ENCODE measurements around the gene PTPN1.

Gene PTPN1

DNA sequence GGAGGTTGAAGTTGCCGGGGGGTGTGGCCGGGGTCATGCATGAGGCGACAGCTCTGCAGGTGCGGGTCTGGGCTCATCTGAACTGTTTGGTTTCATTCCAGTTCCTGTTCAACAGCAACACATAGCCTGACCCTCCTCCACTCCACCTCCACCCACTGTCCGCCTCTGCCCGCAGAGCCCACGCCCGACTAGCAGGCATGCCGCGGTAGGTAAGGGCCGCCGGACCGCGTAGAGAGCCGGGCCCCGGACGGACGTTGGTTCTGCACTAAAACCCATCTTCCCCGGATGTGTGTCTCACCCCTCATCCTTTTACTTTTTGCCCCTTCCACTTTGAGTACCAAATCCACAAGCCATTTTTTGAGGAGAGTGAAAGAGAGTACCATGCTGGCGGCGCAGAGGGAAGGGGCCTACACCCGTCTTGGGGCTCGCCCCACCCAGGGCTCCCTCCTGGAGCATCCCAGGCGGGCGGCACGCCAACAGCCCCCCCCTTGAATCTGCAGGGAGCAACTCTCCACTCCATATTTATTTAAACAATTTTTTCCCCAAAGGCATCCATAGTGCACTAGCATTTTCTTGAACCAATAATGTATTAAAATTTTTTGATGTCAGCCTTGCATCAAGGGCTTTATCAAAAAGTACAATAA is 72.5 kb downstream of the PTPN1 start:
- Histone ChIP-seq H3K9me3 (ENCODE audit: control insufficient read depth in 1 of 2, low read length in 2 of 2) (no peaks in the 10 kb centered on the region), H3K36me3 (ENCODE audit: control insufficient read depth in 1 of 2, insufficient read depth in 2 of 2, low read length in 2 of 2) (peaks cover 68 to 85% of the 10 kb centered on the region in 2 donors), H3K27me3 (ENCODE audit: low read depth, low read length) (no peaks in the 10 kb centered on the region), H3K27ac (ENCODE audit: low read length) (no peak overlapping the region), H3K4me1 (ENCODE audit: control insufficient read depth in 1 of 2, insufficient read depth in 2 of 2, low read length in 2 of 2) (peaks cover 0 to 1% of the 10 kb centered on the region in 2 donors), H3K4me3 (ENCODE audit: low read depth in 1 of 2, low read length in 2 of 2) (no peak overlapping the region)

DNA sequence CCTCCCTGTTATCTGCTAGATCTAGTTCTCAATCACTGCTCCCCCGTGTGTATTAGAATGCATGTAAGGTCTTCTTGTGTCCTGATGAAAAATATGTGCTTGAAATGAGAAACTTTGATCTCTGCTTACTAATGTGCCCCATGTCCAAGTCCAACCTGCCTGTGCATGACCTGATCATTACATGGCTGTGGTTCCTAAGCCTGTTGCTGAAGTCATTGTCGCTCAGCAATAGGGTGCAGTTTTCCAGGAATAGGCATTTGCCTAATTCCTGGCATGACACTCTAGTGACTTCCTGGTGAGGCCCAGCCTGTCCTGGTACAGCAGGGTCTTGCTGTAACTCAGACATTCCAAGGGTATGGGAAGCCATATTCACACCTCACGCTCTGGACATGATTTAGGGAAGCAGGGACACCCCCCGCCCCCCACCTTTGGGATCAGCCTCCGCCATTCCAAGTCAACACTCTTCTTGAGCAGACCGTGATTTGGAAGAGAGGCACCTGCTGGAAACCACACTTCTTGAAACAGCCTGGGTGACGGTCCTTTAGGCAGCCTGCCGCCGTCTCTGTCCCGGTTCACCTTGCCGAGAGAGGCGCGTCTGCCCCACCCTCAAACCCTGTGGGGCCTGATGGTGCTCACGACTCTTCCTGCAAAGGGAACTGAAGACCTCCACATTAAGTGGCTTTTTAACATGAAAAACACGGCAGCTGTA is 73.4 kb downstream of the PTPN1 start:
- no peak overlapping the region for H3K27ac ChIP-seq (ENCODE audit: low read length)
- no peaks in the 10 kb centered on the region for H3K4me1 ChIP-seq (ENCODE audit: control insufficient read depth in 1 of 2, insufficient read depth in 2 of 2, low read length in 2 of 2)
- no peaks in the 10 kb centered on the region for H3K27me3 ChIP-seq (ENCODE audit: low read depth, low read length)
- no peak overlapping the region for H3K4me3 ChIP-seq (ENCODE audit: low read depth in 1 of 2, low read length in 2 of 2)
- H3K36me3 ChIP-seq (ENCODE audit: control insufficient read depth in 1 of 2, insufficient read depth in 2 of 2, low read length in 2 of 2): peaks cover 68 to 80% of the 10 kb centered on the region in 2 donors
- H3K9me3 ChIP-seq (ENCODE audit: control insufficient read depth in 1 of 2, low read length in 2 of 2): no peaks in the 10 kb centered on the region

DNA sequence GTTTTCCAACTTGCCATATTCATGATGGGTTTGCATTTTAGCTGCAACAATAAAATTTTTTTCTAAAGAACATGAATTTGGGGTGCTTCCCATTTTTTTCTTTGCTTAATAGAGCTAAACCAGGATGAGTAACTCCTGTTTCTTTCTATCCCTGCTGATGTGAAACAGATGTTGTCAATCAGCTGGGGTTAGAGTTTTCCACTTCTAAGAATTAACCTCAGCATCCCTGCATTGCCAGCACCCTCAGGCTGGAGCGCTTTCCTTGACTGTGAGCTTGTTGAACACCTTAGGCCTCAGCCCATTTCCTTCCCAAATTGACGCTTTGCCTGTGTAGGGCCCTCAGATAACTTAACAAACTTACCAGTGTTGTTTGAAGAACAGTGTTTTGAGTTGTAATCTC is 74.5 kb downstream of the PTPN1 start:
- Histone ChIP-seq H3K27ac (ENCODE audit: low read length) (no peak overlapping the region), H3K36me3 (ENCODE audit: control insufficient read depth in 1 of 2, insufficient read depth in 2 of 2, low read length in 2 of 2) (peaks cover 58 to 73% of the 10 kb centered on the region in 2 donors), H3K27me3 (ENCODE audit: low read depth, low read length) (no peaks in the 10 kb centered on the region), H3K9me3 (ENCODE audit: control insufficient read depth in 1 of 2, low read length in 2 of 2) (no peaks in the 10 kb centered on the region), H3K4me3 (ENCODE audit: low read depth in 1 of 2, low read length in 2 of 2) (no peak overlapping the region), H3K4me1 (ENCODE audit: control insufficient read depth in 1 of 2, insufficient read depth in 2 of 2, low read length in 2 of 2) (no peaks in the 10 kb centered on the region)

DNA sequence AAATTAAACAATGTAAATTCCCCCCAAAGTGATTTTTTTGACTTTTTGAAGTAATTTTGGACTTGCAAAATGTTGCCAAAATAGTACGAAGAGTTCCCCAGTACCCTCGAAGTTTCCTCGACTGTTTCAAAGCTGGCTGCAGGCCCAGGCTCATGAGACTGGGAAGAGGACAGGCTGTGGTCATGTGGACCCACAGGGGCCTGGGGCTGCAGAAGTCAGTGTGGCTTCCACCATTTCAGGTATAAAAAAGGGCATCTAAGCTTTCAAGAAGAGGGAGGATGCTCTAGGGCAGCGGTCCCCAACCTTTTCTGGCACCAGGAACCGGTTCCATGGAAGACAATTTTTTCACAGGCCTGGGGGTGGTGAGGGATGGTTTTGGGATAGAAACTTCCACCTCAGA is 75.0 kb downstream of the PTPN1 start:
- Histone ChIP-seq H3K27ac (ENCODE audit: low read length) (no peak overlapping the region), H3K4me3 (ENCODE audit: low read depth in 1 of 2, low read length in 2 of 2) (no peak overlapping the region), H3K4me1 (ENCODE audit: control insufficient read depth in 1 of 2, insufficient read depth in 2 of 2, low read length in 2 of 2) (no peaks in the 10 kb centered on the region), H3K36me3 (ENCODE audit: control insufficient read depth in 1 of 2, insufficient read depth in 2 of 2, low read length in 2 of 2) (peaks cover 52 to 73% of the 10 kb centered on the region in 2 donors), H3K27me3 (ENCODE audit: low read depth, low read length) (no peaks in the 10 kb centered on the region), H3K9me3 (ENCODE audit: control insufficient read depth in 1 of 2, low read length in 2 of 2) (no peaks in the 10 kb centered on the region)

DNA sequence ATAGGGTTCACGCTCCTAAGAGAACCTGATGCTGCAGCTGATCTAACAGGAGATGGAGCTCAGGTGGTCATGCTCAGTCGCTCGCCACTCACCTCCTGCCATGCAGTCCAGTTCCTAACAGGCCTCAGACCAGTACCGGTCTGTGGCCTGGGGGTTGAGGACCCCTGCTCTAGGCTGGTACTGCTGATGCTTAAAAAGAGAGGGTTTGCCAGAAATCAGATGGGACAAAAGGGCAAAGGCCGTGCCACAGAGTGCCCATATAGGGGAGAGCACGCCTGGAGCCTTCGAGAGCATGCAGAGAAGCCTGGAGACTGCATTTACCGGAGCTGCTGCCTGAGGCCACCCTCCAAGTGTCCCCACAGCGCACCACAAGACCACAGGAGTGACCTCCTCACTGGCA is 75.5 kb downstream of the PTPN1 start:
- Histone ChIP-seq H3K9me3 (ENCODE audit: control insufficient read depth in 1 of 2, low read length in 2 of 2) (no peaks in the 10 kb centered on the region), H3K27me3 (ENCODE audit: low read depth, low read length) (no peaks in the 10 kb centered on the region), H3K27ac (ENCODE audit: low read length) (no peak overlapping the region), H3K36me3 (ENCODE audit: control insufficient read depth in 1 of 2, insufficient read depth in 2 of 2, low read length in 2 of 2) (peaks cover 48 to 70% of the 10 kb centered on the region in 2 donors), H3K4me3 (ENCODE audit: low read depth in 1 of 2, low read length in 2 of 2) (no peak overlapping the region), H3K4me1 (ENCODE audit: control insufficient read depth in 1 of 2, insufficient read depth in 2 of 2, low read length in 2 of 2) (no peaks in the 10 kb centered on the region)

DNA sequence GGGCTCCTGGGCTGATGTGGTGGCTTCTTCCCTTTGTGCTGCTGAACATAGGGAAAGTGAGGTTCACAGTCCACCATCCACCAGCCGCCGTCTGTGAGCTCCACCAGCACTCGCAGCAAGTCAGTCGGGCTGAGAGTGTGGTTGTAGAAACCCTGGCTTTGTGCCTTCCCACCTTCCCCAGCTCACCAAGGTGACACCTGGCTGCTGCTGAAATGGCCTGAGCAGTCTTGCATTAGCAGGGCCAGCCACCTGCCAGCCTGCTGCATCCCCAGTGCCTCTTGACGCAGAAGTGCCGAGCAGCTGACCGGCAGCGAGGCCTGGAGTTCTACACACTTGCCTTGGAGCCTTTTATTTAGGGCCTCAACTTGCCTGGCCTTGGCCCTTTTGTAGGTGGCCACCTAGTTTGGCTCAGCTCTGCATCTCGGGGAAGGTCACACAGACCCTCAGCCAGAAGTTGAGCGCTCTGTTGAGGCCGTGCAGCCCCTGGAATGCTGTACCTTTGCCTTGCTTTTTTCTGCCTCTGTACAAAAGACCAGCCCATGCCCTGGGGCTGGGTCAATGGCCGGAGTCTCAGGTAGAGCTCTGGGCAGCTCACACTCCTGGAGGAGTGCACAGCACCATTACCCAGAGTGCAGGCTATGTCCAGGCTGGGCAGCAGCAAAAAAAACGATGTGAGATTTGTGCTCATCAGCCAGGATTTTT is 76.5 kb downstream of the PTPN1 start:
- no peaks in the 10 kb centered on the region for H3K27me3 ChIP-seq (ENCODE audit: low read depth, low read length)
- no peak overlapping the region for H3K4me3 ChIP-seq (ENCODE audit: low read depth in 1 of 2, low read length in 2 of 2)
- H3K4me1 ChIP-seq (ENCODE audit: control insufficient read depth in 1 of 2, insufficient read depth in 2 of 2, low read length in 2 of 2): no peaks in the 10 kb centered on the region
- H3K36me3 ChIP-seq (ENCODE audit: control insufficient read depth in 1 of 2, insufficient read depth in 2 of 2, low read length in 2 of 2): peaks cover 39 to 61% of the 10 kb centered on the region in 2 donors
- no peak overlapping the region for H3K27ac ChIP-seq (ENCODE audit: low read length)
- H3K9me3 ChIP-seq (ENCODE audit: control insufficient read depth in 1 of 2, low read length in 2 of 2): no peaks in the 10 kb centered on the region

DNA sequence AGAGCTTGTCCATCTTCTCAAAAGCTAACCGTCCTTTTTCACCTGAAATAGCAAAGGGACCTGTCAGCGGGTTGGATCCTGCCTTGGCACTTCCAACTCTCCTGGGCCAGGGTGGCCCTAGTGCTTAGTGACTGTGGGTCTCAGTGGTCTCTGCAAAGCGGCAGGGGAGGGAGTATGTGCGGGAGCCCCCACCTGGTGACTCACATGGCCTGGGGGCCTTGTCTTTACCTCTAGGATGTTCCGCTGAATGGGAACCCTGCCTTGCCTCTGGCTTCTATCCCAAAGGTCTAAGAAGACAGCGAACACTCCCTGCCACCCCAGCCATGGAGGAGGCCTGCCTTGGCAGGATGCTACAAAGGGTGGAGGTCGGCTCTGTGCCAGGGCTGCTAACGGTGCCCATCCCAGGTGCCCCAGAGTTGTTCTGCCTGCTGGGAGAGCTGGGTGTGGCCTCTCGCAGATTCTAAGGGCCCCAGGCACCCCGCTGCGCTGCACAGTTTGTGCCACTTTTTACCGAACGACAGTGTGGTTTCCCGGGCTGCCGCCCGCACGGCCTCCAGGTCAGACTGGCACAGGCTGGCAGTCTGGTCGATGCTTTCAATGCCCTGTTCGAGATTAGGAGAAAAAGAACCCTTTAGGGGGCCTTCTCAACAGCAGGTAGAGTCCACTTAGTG is 77.2 kb downstream of the PTPN1 start:
- no peaks in the 10 kb centered on the region for H3K9me3 ChIP-seq (ENCODE audit: control insufficient read depth in 1 of 2, low read length in 2 of 2)
- H3K27me3 ChIP-seq (ENCODE audit: low read depth, low read length): no peaks in the 10 kb centered on the region
- peaks cover 0 to 5% of the 10 kb centered on the region in 2 donors for H3K4me1 ChIP-seq (ENCODE audit: control insufficient read depth in 1 of 2, insufficient read depth in 2 of 2, low read length in 2 of 2)
- H3K4me3 ChIP-seq (ENCODE audit: low read depth in 1 of 2, low read length in 2 of 2): no peak overlapping the region
- peaks cover 32 to 54% of the 10 kb centered on the region in 2 donors for H3K36me3 ChIP-seq (ENCODE audit: control insufficient read depth in 1 of 2, insufficient read depth in 2 of 2, low read length in 2 of 2)
- H3K27ac ChIP-seq (ENCODE audit: low read length): no peak overlapping the region

DNA sequence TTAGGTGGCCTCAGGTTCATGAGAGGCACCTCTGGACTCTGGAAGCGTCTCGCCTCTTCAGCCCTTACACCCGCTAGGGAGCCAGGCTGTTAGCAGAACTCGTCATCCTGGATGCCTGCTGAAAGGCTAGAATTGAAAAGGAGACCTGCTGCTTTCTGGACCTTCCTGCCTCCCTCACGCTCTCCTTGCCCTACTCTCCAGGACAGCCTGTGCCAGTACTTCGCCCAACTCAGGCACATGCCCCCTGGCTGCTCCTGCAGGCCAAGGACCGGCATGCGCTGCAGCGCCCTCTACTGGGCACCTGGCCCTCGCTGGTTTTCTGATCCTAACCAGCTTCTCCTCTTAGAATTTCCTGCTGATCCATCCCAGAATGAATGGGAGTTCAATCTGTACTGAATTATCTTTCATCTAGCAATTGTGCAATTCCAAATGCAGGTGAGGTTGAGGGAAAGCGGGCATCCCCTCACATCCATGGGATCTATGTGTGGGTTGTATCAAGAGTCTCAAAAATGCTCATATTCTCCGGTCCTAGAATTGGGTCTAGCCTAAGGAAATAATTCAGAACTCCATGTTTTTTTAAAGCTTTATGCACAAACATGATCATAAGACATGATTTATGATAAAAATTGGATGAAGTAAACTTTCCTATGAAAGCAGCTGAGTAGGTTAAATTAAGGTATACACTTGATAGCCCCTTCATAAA is 78.0 kb downstream of the PTPN1 start:
- peaks cover 0 to 12% of the 10 kb centered on the region in 2 donors for H3K4me1 ChIP-seq (ENCODE audit: control insufficient read depth in 1 of 2, insufficient read depth in 2 of 2, low read length in 2 of 2)
- peaks cover 29 to 46% of the 10 kb centered on the region in 2 donors for H3K36me3 ChIP-seq (ENCODE audit: control insufficient read depth in 1 of 2, insufficient read depth in 2 of 2, low read length in 2 of 2)
- H3K27me3 ChIP-seq (ENCODE audit: low read depth, low read length): no peaks in the 10 kb centered on the region
- H3K4me3 ChIP-seq (ENCODE audit: low read depth in 1 of 2, low read length in 2 of 2): no peak overlapping the region
- H3K27ac ChIP-seq (ENCODE audit: low read length): no peak overlapping the region
- no peaks in the 10 kb centered on the region for H3K9me3 ChIP-seq (ENCODE audit: control insufficient read depth in 1 of 2, low read length in 2 of 2)

DNA sequence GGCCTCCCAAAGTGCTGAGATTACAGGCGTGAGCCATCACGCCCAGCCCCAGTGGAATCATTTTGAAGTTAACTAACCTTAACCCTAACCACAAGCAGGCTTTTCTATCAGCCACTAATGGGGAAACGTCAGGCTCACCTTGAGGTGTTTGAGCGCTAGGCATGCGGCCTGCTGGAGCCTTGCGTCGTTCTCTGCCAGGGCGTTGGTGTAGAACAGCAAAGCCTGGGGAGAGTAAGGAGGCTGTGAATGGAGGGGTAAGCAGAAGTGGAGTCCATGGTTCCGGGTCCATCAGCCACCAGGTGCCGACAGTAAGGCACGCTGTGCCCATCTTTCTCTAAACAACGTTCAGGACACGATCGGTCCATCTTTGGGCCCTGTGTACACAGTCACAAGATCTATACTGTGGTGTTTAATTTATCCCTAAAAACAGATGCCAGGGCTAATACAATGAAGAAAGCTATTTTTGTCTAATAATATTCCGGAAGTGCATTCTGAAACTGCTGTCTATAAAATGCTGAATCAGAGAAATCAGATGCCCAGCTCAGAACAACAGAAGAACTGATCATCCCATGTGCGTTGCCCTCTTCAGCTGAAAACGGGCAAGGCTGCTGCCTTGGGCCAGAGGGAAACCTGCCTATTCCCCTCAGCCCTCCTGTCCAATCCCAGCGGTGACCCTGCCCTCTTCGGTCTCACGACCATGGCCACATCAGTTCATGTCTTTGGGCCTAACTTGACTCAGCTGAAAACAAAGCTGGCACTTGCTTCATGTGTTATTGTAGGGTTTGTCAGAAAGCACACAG is 79.6 kb downstream of the PTPN1 start:
- no peak overlapping the region for H3K27ac ChIP-seq (ENCODE audit: low read length)
- H3K36me3 ChIP-seq (ENCODE audit: control insufficient read depth in 1 of 2, insufficient read depth in 2 of 2, low read length in 2 of 2): peaks cover 20 to 33% of the 10 kb centered on the region in 2 donors
- peaks cover 0 to 12% of the 10 kb centered on the region in 2 donors for H3K4me1 ChIP-seq (ENCODE audit: control insufficient read depth in 1 of 2, insufficient read depth in 2 of 2, low read length in 2 of 2)
- H3K27me3 ChIP-seq (ENCODE audit: low read depth, low read length): no peaks in the 10 kb centered on the region
- no peak overlapping the region for H3K4me3 ChIP-seq (ENCODE audit: low read depth in 1 of 2, low read length in 2 of 2)
- no peaks in the 10 kb centered on the region for H3K9me3 ChIP-seq (ENCODE audit: control insufficient read depth in 1 of 2, low read length in 2 of 2)

DNA sequence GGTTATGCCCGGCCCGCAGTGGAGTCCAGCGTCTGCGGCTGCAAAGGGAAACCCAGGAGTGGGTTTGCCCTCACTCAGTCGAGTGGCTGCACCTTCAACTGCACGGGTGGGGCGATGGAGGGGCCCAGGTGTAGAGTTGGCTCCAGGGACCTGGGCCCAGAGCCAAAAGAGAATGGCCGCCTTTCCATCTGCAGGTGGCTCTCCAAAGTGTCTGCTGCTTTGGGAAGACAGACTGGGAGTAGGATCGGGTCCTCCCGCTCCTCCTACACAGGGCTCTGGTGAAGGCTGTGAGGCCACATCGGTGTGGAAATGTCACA is 80.1 kb downstream of the PTPN1 start:
- H3K4me3 ChIP-seq (ENCODE audit: low read depth in 1 of 2, low read length in 2 of 2): no peak overlapping the region
- H3K9me3 ChIP-seq (ENCODE audit: control insufficient read depth in 1 of 2, low read length in 2 of 2): no peaks in the 10 kb centered on the region
- H3K27ac ChIP-seq (ENCODE audit: low read length): no peak overlapping the region
- H3K4me1 ChIP-seq (ENCODE audit: control insufficient read depth in 1 of 2, insufficient read depth in 2 of 2, low read length in 2 of 2): peaks cover 0 to 12% of the 10 kb centered on the region in 2 donors
- H3K27me3 ChIP-seq (ENCODE audit: low read depth, low read length): no peaks in the 10 kb centered on the region
- H3K36me3 ChIP-seq (ENCODE audit: control insufficient read depth in 1 of 2, insufficient read depth in 2 of 2, low read length in 2 of 2): peaks cover 20 to 30% of the 10 kb centered on the region in 2 donors
